Esophagus muscularis mucosa (tissue), 4 donors: ENCODE measurements around the gene WWOX. TPM values are rescaled to one million over a fixed set of nuclear protein-coding genes. Genes with fewer than 3 reads are reported as not detected.

Experiments
- DNase-seq: peaks from one replicate; pipeline ENCODE4 v3.0.0-alpha.2; 2017; ENCODE audit errors: extremely low spot score
- H3K27ac ChIP-seq, 4 donors: fragments of 200-600 bp; sonication (generic); replicated peaks in 1 of 4; 1 replicate in 3 of 4; 2 replicates in 1 of 4; pipeline ENCODE4 v1.5.1; 2016 to 2019; ENCODE audit warnings: mild to moderate bottlenecking in 1 of 4
- H3K27me3 ChIP-seq, 4 donors: fragments of 200-600 bp; sonication (generic); one replicate each; pipeline versions ENCODE4 v1.5.1 to v1.6.0; 2016 to 2019
- H3K36me3 ChIP-seq, 4 donors: fragments of 200-600 bp; sonication (generic); one replicate each; pipeline ENCODE4 v1.5.1; 2016 to 2019
- H3K4me1 ChIP-seq, 4 donors: fragments of 200-600 bp; sonication (generic); one replicate each; pipeline ENCODE4 v1.5.1; 2016 to 2019
- H3K4me3 ChIP-seq, 4 donors: fragments of 200-600 bp; sonication (generic); 1 replicate in 2 of 4; 2 replicates in 2 of 4; pipeline ENCODE4 v1.5.1; 2016 to 2019; ENCODE audit warnings: mild to moderate bottlenecking in 4 of 4, moderate library complexity in 1 of 4
- H3K9me3 ChIP-seq, 4 donors: fragments of 200-600 bp; sonication (generic); 1 replicate in 3 of 4; 2 replicates in 1 of 4; pipeline ENCODE4 v1.5.1; 2016 to 2019
- EP300 ChIP-seq: sonication (generic); formaldehyde crosslinking; IDR thresholded peaks from one replicate; pipeline ENCODE4 v1.6.1; 2017; ENCODE audit warnings: antibody characterized with exemption
- POLR2A ChIP-seq: fragments of 450-650 bp; IDR thresholded peaks from one replicate; pipeline ENCODE4 v1.6.1; 2017; ENCODE audit warnings: antibody characterized with exemption, moderate library complexity, mild to moderate bottlenecking, low read depth
- POLR2AphosphoS5 ChIP-seq, 2 donors: sonication (generic); formaldehyde crosslinking; IDR thresholded peaks; one replicate each; pipeline ENCODE4 v1.6.1; 2017; ENCODE audit warnings: antibody characterized with exemption in 2 of 2
- WGBS: methylation state at CpG from one replicate; pipeline ENCODE4 v1.1.5; 2018; 5-methylcytosine and 5-hydroxymethylcytosine counted together
- intact Hi-C: fragments of 100-400 bp; cut with DNase I; formaldehyde crosslinking; loops from one replicate; pipeline ENCODE4 v1.15.1; 2023
- total RNA-seq, 4 donors: library from RNA; depleted of rRNA; stranded (reverse); fragments of >200 nt; gene quantifications; one replicate each; pipeline versions ENCODE4 v1.1.0 to v1.2.1, GENCODE V29; 2016
- TF ChIP-seq, protein P1 (sequence below), 3 experiments: fragments of 200-600 bp in 2 of 3; fragments of 450-650 bp in 1 of 3; sonication (generic) in 2 of 3; IDR thresholded peaks; one replicate each; pipeline ENCODE4 v1.5.1; 2017 to 2019; ENCODE audit warnings: antibody characterized with exemption in 3 of 3, mild to moderate bottlenecking in 2 of 3, moderate library complexity in 1 of 3

The WWOX gene
- total RNA-seq, 4 donors from 2014 or later: 14.4 to 27.8 (median 15.4) TPM

DNA sequence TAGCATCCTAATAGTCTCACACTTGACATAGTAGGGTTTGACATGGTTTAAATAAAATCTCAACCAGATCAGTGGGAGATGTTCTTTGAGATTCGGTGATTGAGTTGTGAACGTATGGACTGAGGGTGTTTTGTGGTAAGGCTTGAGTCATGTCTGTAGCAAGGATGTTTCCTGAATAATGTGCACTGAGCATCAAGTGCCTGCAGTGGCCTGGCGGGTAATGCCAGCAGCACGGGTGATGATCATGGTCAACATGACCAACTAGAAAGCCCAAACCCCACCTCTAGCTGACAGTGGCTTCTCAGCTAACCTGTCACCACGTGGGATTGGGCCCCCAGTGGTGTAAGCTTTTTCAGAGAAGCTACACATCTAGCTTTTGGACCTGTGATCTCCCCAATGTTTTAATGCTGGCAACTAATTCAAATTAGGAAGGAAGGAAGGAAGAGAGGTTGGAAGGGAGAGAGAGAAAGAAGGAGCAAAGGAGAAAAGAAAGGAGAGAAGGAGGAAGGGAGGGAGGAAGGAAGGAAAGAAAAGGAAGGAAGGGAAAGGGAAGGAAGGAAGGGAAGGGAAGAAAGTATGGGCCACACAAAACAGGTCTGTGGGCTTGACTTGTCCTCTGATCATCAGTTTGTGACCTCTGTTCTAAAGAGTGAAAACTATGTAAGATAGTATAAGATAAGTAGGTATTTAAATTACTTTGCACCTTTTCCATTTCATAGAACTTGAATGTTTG lies 55.4 kb downstream of the WWOX start:
- Histone ChIP-seq H3K27ac (no peak overlapping the region), H3K4me3 (no peak overlapping the region), H3K36me3 (no peaks in the 10 kb centered on the region), H3K27me3 (no peaks in the 10 kb centered on the region), H3K4me1 (peaks cover 0 to 8% (median 3%) of the 10 kb centered on the region in 4 donors), H3K9me3 (no peaks in the 10 kb centered on the region)
- no peak for DNase-seq
- intact Hi-C loops: no loop called here
- TF ChIP-seq POLR2A (no peak), POLR2AphosphoS5 (IDR thresholded peaks at IDR 0.05) (no peak), EP300 (no peak)
- TF ChIP-seq, protein P1, sequence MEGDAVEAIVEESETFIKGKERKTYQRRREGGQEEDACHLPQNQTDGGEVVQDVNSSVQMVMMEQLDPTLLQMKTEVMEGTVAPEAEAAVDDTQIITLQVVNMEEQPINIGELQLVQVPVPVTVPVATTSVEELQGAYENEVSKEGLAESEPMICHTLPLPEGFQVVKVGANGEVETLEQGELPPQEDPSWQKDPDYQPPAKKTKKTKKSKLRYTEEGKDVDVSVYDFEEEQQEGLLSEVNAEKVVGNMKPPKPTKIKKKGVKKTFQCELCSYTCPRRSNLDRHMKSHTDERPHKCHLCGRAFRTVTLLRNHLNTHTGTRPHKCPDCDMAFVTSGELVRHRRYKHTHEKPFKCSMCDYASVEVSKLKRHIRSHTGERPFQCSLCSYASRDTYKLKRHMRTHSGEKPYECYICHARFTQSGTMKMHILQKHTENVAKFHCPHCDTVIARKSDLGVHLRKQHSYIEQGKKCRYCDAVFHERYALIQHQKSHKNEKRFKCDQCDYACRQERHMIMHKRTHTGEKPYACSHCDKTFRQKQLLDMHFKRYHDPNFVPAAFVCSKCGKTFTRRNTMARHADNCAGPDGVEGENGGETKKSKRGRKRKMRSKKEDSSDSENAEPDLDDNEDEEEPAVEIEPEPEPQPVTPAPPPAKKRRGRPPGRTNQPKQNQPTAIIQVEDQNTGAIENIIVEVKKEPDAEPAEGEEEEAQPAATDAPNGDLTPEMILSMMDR (IDR thresholded peaks at IDR 0.05): no peak
- WGBS: 84% methylated on average over 5 of the region's 5 CpGs

DNA sequence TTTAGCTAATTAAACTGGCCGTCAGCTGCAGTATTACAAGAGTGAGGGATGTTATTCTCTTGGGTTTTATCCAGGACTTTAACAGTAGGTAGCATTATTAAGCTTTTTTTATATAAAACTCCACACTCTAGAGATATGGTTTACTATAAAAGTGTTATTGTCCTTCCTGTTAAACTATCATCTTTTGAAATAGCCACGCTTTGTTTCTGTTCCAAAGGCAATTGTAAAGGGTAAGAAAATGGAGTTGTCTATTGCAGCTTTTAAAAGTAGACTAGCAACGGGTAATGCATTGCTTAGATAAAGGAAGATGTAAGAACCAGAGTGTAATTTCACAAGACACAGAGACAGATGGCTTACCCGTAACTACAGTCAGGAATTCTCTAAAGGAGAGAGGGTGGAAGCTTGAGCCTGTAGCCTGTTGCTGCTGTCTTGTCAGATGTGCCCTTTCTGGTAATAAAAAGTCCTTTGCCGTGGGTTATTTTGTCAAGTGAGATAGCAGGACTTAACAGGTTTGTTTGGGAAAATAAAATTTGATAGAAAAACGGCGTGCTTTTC lies 56.4 kb downstream of the WWOX start:
- Histone ChIP-seq H3K4me3 (no peak overlapping the region), H3K27me3 (no peaks in the 10 kb centered on the region), H3K27ac (no peak overlapping the region), H3K36me3 (no peaks in the 10 kb centered on the region), H3K4me1 (peaks cover 0 to 8% (median 3%) of the 10 kb centered on the region in 4 donors), H3K9me3 (peaks cover 0 to 5% (median under 1%) of the 10 kb centered on the region in 4 donors)
- TF ChIP-seq POLR2AphosphoS5 (IDR thresholded peaks at IDR 0.05): no peak
- TF ChIP-seq, protein P1 (IDR thresholded peaks at IDR 0.05): no peak
- TF ChIP-seq POLR2A: no peak
- no peak for TF ChIP-seq EP300
- no peak for DNase-seq
- intact Hi-C loops: no loop called here
- 50% methylated on average over 7 of the region's 7 CpGs for WGBS

DNA sequence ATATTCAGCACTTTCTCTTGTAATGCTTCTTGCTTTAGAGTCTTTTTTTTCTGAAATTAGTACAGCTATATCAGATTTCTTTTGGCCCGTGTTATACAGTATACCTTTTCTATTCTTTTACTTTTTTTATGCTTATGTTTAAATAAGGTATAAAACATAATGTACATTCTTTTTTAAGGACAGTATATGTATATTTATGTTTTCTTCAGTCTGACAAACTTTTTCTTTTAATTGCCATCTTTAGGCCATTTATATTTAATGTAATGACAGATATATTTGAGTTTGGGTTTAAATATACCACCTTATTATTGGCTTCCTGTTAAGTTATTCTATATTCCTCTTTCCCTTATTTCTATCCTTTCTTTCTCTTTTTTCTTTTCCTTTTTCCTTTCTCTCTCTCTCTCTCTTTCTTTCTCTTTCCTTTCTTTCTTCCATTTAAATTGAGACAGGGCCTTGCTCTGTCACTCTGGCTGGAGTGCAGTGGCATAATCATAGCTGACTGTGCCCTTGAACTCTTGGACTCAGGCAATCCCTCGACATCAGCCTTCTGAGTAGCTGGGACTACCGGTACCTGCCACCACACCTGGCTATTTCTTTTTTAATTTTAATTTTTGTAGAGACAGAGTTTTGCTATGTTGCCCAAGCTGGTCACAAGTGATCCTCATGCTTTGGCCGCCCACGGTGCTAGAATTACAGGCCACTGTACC lies 61.7 kb downstream of the WWOX start:
- intact Hi-C loops: no loop called here
- DNase-seq: no peak
- Histone ChIP-seq H3K4me3 (no peak overlapping the region), H3K27me3 (no peaks in the 10 kb centered on the region), H3K27ac (no peak overlapping the region), H3K4me1 (peaks cover 0 to under 1% (median 0%) of the 10 kb centered on the region in 4 donors), H3K36me3 (peaks cover 0 to 2% (median 0%) of the 10 kb centered on the region in 4 donors), H3K9me3 (peaks cover 0 to 11% (median 4%) of the 10 kb centered on the region in 4 donors)
- TF ChIP-seq POLR2A (no peak), POLR2AphosphoS5 (IDR thresholded peaks at IDR 0.05) (no peak), EP300 (no peak)
- TF ChIP-seq, protein P1 (IDR thresholded peaks at IDR 0.05): no peak
- 95% methylated on average over 5 of the region's 5 CpGs for WGBS

DNA sequence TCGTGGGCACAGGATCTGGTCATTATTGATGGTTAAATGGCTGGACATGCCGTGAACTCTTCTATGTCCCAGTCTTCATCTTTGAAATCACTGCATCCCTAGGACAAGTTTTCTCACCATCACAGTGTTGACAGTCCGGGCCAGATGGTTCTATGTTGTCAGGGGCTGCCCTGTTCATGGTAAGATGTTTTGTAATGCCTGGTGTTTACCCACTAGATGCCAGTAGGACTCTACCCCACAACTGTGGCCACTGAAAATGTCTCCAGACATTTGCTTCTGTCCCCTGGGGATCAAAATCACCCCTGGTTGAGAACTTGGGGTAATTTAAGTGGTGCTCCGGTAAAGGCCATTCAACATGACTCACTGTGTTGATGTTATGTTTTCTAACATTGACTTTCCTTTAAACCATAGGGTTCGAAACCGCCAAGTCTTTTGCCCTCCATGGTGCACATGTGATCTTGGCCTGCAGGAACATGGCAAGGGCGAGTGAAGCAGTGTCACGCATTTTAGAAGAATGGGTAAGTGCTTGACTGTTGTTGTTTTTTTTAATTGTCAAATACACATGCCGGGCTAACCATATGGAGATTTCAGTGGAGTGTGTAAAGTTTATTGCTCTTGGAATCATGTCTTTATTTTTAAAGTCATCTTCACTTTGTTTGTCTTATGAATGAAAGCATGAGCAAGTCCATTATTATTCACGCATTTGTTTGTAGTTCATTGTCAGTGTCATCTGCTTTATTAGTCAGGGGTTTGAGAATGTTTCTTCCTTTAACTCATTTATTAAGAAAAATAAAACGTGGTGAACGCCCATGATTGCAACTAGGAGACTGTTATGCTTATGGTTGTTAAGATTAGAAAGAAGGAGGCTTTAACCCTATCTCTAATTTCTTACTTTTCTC lies 64.6 kb downstream of the WWOX start:
- WGBS: 81% methylated on average over 12 of the region's 12 CpGs
- intact Hi-C loops: no loop called here
- Histone ChIP-seq H3K4me1 (no peaks in the 10 kb centered on the region), H3K9me3 (peaks cover 0 to 11% (median 4%) of the 10 kb centered on the region in 4 donors), H3K27ac (no peak overlapping the region), H3K4me3 (no peak overlapping the region), H3K27me3 (no peaks in the 10 kb centered on the region), H3K36me3 (peaks cover 0 to 5% (median 1%) of the 10 kb centered on the region in 4 donors)
- TF ChIP-seq EP300 (no peak), POLR2A (no peak), POLR2AphosphoS5 (IDR thresholded peaks at IDR 0.05) (no peak)
- TF ChIP-seq, protein P1 (IDR thresholded peaks at IDR 0.05): no peak
- DNase-seq: peak; percentile 26
